Adrenal gland (tissue), 5 donors: ENCODE results near the gene TRAPPC10.

Source experiments
- POLR2A ChIP-seq, 2 donors: fragments of 450-650 bp; IDR thresholded peaks; one replicate each; pipeline ENCODE4 v1.6.1; 2017; ENCODE audit warnings: antibody characterized with exemption in 2 of 2, mild to moderate bottlenecking in 2 of 2, moderate library complexity in 1 of 2
- TF ChIP-seq, protein P1 (sequence below), 6 experiments: fragments of 450-650 bp in 4 of 6; fragments of 200-600 bp in 2 of 6; sonication (generic) in 1 of 6; IDR thresholded peaks; 1 replicate in 5 of 6; 2 replicates in 1 of 6; pipeline versions ENCODE4 v1.5.1 to v1.8.0; 2016 to 2021; ENCODE audit warnings: antibody characterized with exemption in 6 of 6, mild to moderate bottlenecking in 2 of 6, moderate library complexity in 1 of 6
- donor health status: DM: no; HTN: no; CAD: no.

DNA sequence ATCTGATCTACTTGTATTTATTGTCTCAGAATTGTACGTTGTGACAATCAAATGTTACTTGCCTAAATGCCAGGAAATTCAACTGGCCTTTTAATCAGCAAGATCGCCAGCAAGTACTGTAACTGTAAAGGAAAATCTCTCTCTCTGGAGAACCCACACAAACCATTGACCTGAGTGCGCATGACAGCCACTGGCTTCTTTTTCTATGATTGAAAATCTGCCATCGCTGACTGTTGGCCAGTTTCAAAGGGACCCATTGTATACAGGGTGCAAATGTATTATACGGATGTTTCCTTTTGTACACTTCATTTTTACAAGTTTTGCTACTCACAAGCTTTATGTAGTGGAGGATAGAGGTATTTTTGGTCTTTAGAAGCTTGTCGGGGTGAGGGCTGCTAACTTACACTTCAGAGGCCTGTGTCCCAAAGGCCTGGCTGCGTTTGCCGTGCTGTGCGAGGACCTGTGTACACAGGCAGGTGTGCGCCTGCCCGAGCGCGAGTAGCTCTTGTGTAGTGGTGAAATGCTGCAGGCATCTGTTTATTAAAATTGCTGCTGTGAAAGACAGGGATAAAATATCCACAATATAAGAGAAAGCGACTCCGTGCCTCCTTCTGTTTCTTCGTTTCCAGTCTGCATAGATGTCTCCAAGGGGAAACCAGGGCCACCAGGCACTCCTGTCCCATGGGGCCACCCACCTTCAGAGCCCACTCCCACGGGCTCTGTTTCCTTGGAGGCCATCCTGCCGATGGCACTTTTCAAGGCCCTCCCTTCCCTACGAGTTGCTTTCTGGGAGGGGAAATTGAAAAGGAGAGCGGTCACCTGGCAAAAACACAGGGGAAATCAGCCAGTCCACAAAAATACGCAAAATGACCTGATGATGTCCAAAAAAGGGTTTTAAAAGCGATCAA lies 25.3 kb upstream of the TRAPPC10 start:
- TF ChIP-seq, protein P1, sequence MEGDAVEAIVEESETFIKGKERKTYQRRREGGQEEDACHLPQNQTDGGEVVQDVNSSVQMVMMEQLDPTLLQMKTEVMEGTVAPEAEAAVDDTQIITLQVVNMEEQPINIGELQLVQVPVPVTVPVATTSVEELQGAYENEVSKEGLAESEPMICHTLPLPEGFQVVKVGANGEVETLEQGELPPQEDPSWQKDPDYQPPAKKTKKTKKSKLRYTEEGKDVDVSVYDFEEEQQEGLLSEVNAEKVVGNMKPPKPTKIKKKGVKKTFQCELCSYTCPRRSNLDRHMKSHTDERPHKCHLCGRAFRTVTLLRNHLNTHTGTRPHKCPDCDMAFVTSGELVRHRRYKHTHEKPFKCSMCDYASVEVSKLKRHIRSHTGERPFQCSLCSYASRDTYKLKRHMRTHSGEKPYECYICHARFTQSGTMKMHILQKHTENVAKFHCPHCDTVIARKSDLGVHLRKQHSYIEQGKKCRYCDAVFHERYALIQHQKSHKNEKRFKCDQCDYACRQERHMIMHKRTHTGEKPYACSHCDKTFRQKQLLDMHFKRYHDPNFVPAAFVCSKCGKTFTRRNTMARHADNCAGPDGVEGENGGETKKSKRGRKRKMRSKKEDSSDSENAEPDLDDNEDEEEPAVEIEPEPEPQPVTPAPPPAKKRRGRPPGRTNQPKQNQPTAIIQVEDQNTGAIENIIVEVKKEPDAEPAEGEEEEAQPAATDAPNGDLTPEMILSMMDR (IDR thresholded peaks at IDR 0.05): no peak
- no peak for TF ChIP-seq POLR2A (IDR thresholded peaks at IDR 0.05)
